NCI-H2081 treated with DMSO at 0.1 percent for 48 hours (cell line): Measurements from ENCODE around the gene CAV3.

ENCODE experiments used
- DNase-seq: peaks from one replicate; lab custom pipeline; 2025; lab: John Stamatoyannopoulos, UW

Gene CAV3

GRCh38 chr3:8734908-8735307, 1.3 kb downstream of the CAV3 start:
- no peak for DNase-seq

GRCh38 chr3:8736436-8736835, 2.8 kb downstream of the CAV3 start:
- DNase-seq, result no peak

GRCh38 chr3:8737301-8737700, 3.7 kb downstream of the CAV3 start:
- no peak for DNase-seq

GRCh38 chr3:8737823-8738222, 4.2 kb downstream of the CAV3 start:
- DNase-seq, result no peak

GRCh38 chr3:8738639-8739038, 5.0 kb downstream of the CAV3 start:
- no peak for DNase-seq

- no peak for DNase-seq
These were observed 6.3 kb downstream of the CAV3 start for GRCh38 chr3:8739757-8740504.

GRCh38 chr3:8741581-8742261, 8.1 kb downstream of the CAV3 start:
- DNase-seq, result no peak

- no peak for DNase-seq
These were observed 9.5 kb downstream of the CAV3 start for GRCh38 chr3:8743021-8743601.

GRCh38 chr3:8743911-8744310, 10.3 kb downstream of the CAV3 start:
- DNase-seq, result no peak

- no peak for DNase-seq
These were observed 12.2 kb downstream of the CAV3 start for GRCh38 chr3:8745619-8746370.

GRCh38 chr3:8746780-8747345, 13.3 kb downstream of the CAV3 start:
- DNase-seq, result no peak

- DNase-seq, result no peak
These were observed 15.7 kb downstream of the CAV3 start for GRCh38 chr3:8749316-8749715.

GRCh38 chr3:8752832-8753231, 19.2 kb downstream of the CAV3 start:
- DNase-seq, result no peak

GRCh38 chr3:8755097-8755496, 21.5 kb downstream of the CAV3 start:
- no peak for DNase-seq

GRCh38 chr3:8755564-8756237, 22.1 kb downstream of the CAV3 start:
- no peak for DNase-seq

- DNase-seq, result no peak
These were observed 23.1 kb downstream of the CAV3 start for GRCh38 chr3:8756671-8757070.

- no peak for DNase-seq
These were observed 24.2 kb downstream of the CAV3 start for GRCh38 chr3:8757551-8758518.

- DNase-seq, result no peak
These were observed 25.6 kb downstream of the CAV3 start for GRCh38 chr3:8759038-8759707.

GRCh38 chr3:8760091-8760490, 26.5 kb downstream of the CAV3 start:
- no peak for DNase-seq

- no peak for DNase-seq
These were observed 26.9 kb downstream of the CAV3 start for GRCh38 chr3:8760506-8760905.
